Measurements from ENCODE around the gene ERF. TPM values are rescaled to one million over a fixed set of nuclear protein-coding genes. Genes with fewer than 3 reads are reported as not detected.
A peak's percentile ranks its signal among the peaks of the same experiment; 100 is the strongest.

Gene ERF
- total RNA-seq, 2 experiments from 2014 or later = 26.7 to 33.5 TPM

GRCh38 chr19:42253245-42254088 is 1.5 kb downstream of the ERF start:
- Histone ChIP-seq H3K9me2 (ENCODE audit: insufficient read depth, low read length) (no peaks in the 10 kb centered on the region), H3K4me1 (ENCODE audit: insufficient read depth, low read length, poor library complexity, severe bottlenecking) (peaks cover 25% of the 10 kb centered on the region), H3K79me2 (ENCODE audit: insufficient read depth, low read depth, low read length) (peaks cover 28% of the 10 kb centered on the region; the same call in 1 of the 2 replicates), H3K9me3 (ENCODE audit: low read length) (no peaks in the 10 kb centered on the region), H3K27ac (ENCODE audit: low read depth, low read length, poor library complexity, severe bottlenecking) (peak overlapping the region; percentile 77), H4K20me1 (ENCODE audit: insufficient read depth, low read length) (no peaks in the 10 kb centered on the region; the same call in 1 of the 2 replicates), H2AFZ (ENCODE audit: low read length) (peak overlapping the region; percentile 20; the same call in 1 of the 2 replicates), H3K36me3 (ENCODE audit: insufficient read depth, low read length) (peaks cover 12% of the 10 kb centered on the region), H3K4me2 (ENCODE audit: low read length) (peak overlapping the region; percentile 88), H3K4me3 (ENCODE audit: low read depth, low read length, poor library complexity, severe bottlenecking) (peak overlapping the region; percentile 99)
- intact Hi-C loops (cut with micrococcal nuclease; ENCODE audit: unreplicated experiment) = no loop called here
- CTCF ChIA-PET (ENCODE audit: unreplicated experiment) = no interaction called here
- no TSS peak for BruUV-seq (replicated peaks)
- TF ChIP-seq EZH2phosphoT487 (IDR thresholded peaks at IDR 0.05; ENCODE audit: borderline replicate concordance, low read depth, low read length) (no peak), CTCF (conservative IDR thresholded peaks at IDR 0.05; ENCODE audit: low read length) (no peak)
- DNase-seq (ENCODE audit: low spot score) = peak; percentile 62
- POLR2A ChIA-PET = interaction anchor here (0.7 kb wide), 1 partner anchor 11 kb away, joined by 3 read pairs; no protein-coding TSS in a partner anchor

GRCh38 chr19:42252365-42253244 is 2.3 kb downstream of the ERF start:
- TF ChIP-seq EZH2phosphoT487 (IDR thresholded peaks at IDR 0.05; ENCODE audit: borderline replicate concordance, low read depth, low read length) (no peak), CTCF (conservative IDR thresholded peaks at IDR 0.05; ENCODE audit: low read length) (no peak)
- Histone ChIP-seq H3K4me2 (ENCODE audit: low read length) (peak overlapping the region; percentile 87), H2AFZ (ENCODE audit: low read length) (no peak overlapping the region), H3K9me3 (ENCODE audit: low read length) (no peaks in the 10 kb centered on the region), H3K36me3 (ENCODE audit: insufficient read depth, low read length) (peaks cover 15% of the 10 kb centered on the region), H3K4me3 (ENCODE audit: low read depth, low read length, poor library complexity, severe bottlenecking) (peak overlapping the region; percentile 99), H3K4me1 (ENCODE audit: insufficient read depth, low read length, poor library complexity, severe bottlenecking) (peaks cover 25% of the 10 kb centered on the region), H3K9me2 (ENCODE audit: insufficient read depth, low read length) (no peaks in the 10 kb centered on the region), H3K27ac (ENCODE audit: low read depth, low read length, poor library complexity, severe bottlenecking) (peak overlapping the region; percentile 42), H3K79me2 (ENCODE audit: insufficient read depth, low read depth, low read length) (peaks cover 28% of the 10 kb centered on the region; the same call in 1 of the 2 replicates), H4K20me1 (ENCODE audit: insufficient read depth, low read length) (no peaks in the 10 kb centered on the region; the same call in 1 of the 2 replicates)
- ChIA-PET POLR2A (interaction anchor here (0.6 to 0.7 kb wide), 2 partner anchors 9 to 10 kb away, joined by 3 read pairs; no protein-coding TSS in a partner anchor), CTCF (ENCODE audit: unreplicated experiment) (no interaction called here)
- DNase-seq (ENCODE audit: low spot score) = no peak
- intact Hi-C loops (cut with micrococcal nuclease; ENCODE audit: unreplicated experiment) = no loop called here
- TSS peak; percentile 48 for BruUV-seq (replicated peaks)
